ENCODE measurements around the gene RIBC1. TPM values are rescaled to one million over a fixed set of nuclear protein-coding genes. Genes with fewer than 3 reads are reported as not detected.

The RIBC1 gene
- total and polyA plus RNA-seq, 8 donors: 1.9 to 6.4 (median 3.6) TPM

DNA sequence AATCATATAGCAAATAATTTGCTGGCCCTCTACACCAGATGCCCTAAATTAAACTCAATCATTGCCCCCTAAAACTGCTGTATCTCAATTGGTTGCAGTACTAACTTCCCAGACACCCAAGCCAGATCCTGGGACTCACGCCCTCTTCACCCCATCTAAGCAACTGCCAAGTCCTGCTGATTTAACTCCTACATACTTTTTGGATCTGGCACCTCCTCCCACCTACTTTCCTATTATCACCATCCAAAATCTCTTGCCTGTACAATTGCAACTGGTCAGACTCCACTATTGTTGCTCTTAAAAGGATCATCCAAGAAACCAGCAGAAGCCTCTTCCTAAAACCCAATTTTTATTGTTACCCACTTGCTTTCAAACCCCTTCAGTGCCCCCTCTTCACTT lies 16.2 kb downstream of the RIBC1 start:
- DNase-seq: no peak
- Histone ChIP-seq H3K4me3 (no peak overlapping the region), H3K27ac (no peak overlapping the region), H3K36me3 (no peaks in the 10 kb centered on the region), H3K27me3 (peaks cover 0 to 25% of the 10 kb centered on the region in 2 donors), H3K9me3 (no peaks in the 10 kb centered on the region), H3K4me1 (peaks cover 0 to 8% of the 10 kb centered on the region in 2 donors)
- intact Hi-C loops (cut with DNase I): loop anchor here in 1 of 2 donors (10.0 kb wide), 1 partner anchor 124 kb away; no protein-coding TSS in a partner anchor
- TF ChIP-seq, protein P1, sequence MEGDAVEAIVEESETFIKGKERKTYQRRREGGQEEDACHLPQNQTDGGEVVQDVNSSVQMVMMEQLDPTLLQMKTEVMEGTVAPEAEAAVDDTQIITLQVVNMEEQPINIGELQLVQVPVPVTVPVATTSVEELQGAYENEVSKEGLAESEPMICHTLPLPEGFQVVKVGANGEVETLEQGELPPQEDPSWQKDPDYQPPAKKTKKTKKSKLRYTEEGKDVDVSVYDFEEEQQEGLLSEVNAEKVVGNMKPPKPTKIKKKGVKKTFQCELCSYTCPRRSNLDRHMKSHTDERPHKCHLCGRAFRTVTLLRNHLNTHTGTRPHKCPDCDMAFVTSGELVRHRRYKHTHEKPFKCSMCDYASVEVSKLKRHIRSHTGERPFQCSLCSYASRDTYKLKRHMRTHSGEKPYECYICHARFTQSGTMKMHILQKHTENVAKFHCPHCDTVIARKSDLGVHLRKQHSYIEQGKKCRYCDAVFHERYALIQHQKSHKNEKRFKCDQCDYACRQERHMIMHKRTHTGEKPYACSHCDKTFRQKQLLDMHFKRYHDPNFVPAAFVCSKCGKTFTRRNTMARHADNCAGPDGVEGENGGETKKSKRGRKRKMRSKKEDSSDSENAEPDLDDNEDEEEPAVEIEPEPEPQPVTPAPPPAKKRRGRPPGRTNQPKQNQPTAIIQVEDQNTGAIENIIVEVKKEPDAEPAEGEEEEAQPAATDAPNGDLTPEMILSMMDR (IDR thresholded peaks at IDR 0.05): no peak
- no peak for ATAC-seq

DNA sequence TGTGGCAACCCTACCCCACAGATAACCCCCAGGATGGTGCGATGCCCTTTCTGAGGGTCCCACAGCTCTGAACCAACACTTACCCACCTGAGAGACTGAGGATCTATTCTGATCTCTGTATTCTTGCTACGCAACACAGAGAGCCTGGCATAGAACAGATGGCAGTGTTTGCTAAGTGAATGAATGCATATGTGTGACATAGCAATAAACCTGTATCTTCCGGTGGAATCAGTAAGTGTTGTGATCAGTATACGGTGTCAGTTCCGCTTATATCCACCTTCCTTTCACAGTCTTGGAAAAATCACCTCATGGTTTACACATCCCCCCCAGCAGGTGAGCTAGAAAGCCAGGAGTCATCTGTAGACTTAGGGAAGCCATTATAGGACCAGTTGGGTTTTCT lies 17.4 kb downstream of the RIBC1 start:
- Histone ChIP-seq H3K4me3 (peak overlapping the region in 1 of 2 donors; percentile 42), H3K4me1 (peaks cover 0 to 8% of the 10 kb centered on the region in 2 donors), H3K27ac (peak overlapping the region in 1 of 2 donors; percentile 87), H3K27me3 (peaks cover 0 to 22% of the 10 kb centered on the region in 2 donors), H3K9me3 (no peaks in the 10 kb centered on the region), H3K36me3 (no peaks in the 10 kb centered on the region)
- intact Hi-C loops (cut with DNase I): no loop called here
- ATAC-seq (no peak), DNase-seq (no peak)
- TF ChIP-seq, protein P1 (IDR thresholded peaks at IDR 0.05): no peak

DNA sequence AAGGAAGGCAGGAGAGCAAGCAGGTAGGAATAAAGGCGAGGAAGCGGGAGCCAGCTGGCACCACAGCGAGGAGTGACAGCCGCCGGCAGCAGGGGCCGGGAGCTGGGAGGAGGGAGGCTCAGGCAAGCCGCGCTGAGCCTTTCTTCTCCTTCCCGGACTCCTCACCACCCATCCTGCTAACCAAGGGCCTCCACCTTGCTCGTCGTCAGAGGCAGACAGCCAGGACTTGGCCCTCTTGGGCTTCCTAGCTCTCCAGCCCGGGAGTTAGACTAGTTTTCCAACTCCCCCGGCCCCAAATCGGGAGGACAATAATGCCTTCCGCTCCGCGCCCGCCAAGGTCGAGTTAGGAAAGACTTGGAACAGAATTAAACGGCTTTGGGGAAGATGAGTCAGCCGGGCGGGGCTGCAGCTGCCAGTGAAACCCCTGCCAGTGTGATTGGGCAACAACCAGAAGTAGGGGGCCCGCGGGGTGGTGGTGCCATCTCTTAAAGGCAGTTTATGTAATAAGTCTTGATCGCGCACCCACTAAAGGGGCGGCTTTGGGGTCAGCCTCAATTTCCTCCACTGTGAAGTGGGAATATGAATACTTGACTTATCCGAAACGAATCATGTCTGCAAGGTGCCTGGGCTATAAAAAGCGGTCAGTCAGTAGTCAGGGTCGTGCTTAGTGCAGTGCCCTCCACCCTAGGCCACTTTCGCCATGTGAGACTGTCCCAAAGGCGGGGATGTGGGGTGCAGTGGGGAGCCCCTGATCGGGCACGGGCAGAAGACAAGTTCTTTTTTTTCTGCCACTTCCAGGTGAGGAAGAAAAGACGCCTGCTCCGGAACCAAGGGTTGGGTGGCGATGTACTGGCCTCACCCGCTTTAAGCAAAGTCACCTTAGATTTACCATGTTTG lies 18.2 kb downstream of the RIBC1 start:
- peaks cover 0 to 16% of the 10 kb centered on the region in 2 donors for H3K27me3 ChIP-seq
- peaks cover 0 to 6% of the 10 kb centered on the region in 2 donors for H3K4me1 ChIP-seq
- H3K4me3 ChIP-seq: peak overlapping the region; percentile 21 to 42
- ATAC-seq (peak; percentile 67), DNase-seq (peak in 3 of 4 donors; percentile 24 to 87 (median 82))
- TF ChIP-seq, protein P1 (IDR thresholded peaks at IDR 0.05): no peak
- intact Hi-C loops (cut with DNase I): no loop called here
- H3K27ac ChIP-seq: peak overlapping the region; percentile 67 to 87
- H3K36me3 ChIP-seq: no peaks in the 10 kb centered on the region
- H3K9me3 ChIP-seq: no peaks in the 10 kb centered on the region

DNA sequence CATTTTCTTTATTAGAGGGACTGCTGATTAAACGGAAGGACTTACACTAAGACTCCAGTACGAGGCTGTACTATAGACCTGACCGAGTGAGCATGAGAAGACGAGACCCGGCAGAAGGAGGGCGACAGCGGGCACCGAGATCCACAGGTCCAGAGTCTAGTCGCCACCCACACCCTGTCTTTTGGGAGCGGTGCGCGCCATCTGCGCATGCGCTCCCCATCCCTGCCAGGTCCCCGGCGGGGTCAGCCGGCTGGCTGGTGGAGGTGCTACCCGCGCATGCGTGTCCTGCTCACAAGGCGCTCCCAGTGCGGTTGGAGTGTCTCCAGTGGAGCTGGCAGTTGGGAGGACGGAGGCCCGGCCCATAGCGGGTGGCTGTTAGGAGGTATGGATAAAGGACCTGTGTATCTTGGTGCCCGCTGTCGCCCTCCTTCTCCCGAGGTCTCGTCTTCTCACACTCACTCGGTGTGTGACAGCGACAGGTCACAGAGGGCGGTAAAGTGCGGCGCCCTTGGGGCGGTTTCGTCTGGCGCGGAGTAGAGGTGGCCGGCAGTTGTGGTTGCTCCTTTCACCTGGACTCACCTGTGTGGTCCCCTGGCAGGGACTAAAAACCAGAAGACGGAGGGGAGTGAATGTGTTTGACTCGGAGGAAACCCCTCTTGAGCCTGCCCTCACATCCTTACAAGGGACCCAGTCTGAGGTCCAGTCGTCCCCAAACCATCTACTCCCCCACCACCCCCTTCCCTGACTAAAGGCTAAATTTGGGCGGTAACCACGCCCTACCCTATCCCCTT lies 19.1 kb downstream of the RIBC1 start:
- Histone ChIP-seq H3K9me3 (no peaks in the 10 kb centered on the region), H3K27ac (peak overlapping the region in 1 of 2 donors; percentile 87), H3K27me3 (peaks cover 0 to 9% of the 10 kb centered on the region in 2 donors), H3K4me1 (no peaks in the 10 kb centered on the region), H3K4me3 (peak overlapping the region; percentile 21 to 42), H3K36me3 (no peaks in the 10 kb centered on the region)
- ATAC-seq (peak; percentile 88), DNase-seq (peak in 3 of 4 donors; percentile 67 to 95 (median 86))
- intact Hi-C loops (cut with DNase I): no loop called here
- TF ChIP-seq, protein P1 (IDR thresholded peaks at IDR 0.05): no peak

DNA sequence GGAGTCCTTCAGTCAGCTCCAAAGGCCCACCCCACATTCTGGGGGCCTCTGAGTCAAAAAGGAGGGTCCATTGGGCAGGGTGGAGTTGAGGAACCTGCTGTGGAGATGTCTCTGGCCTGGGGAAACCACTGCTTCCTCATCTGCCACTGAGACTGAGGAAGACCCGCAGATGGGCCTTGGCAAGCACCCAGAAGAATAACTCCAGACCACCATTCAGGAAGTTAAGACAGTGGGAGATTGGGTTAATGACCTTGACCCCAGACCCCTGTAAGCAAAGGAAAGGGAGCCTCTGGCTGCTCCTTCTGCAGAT lies 19.6 kb downstream of the RIBC1 start:
- H3K4me1 ChIP-seq: no peaks in the 10 kb centered on the region
- H3K27ac ChIP-seq: peak overlapping the region in 1 of 2 donors; percentile 87
- no peaks in the 10 kb centered on the region for H3K9me3 ChIP-seq
- TF ChIP-seq, protein P1 (IDR thresholded peaks at IDR 0.05): no peak
- H3K36me3 ChIP-seq: no peaks in the 10 kb centered on the region
- ATAC-seq (peak; percentile 3), DNase-seq (peak in 1 of 4 donors; percentile 36)
- peaks cover 0 to 8% of the 10 kb centered on the region in 2 donors for H3K27me3 ChIP-seq
- intact Hi-C loops (cut with DNase I): no loop called here
- peak overlapping the region in 1 of 2 donors; percentile 42 for H3K4me3 ChIP-seq
